Measurements from ENCODE around the gene RTN1. TPM values are rescaled to one million over a fixed set of nuclear protein-coding genes. Genes with fewer than 3 reads are reported as not detected.

Gene RTN1
- total RNA-seq, 1 experiment from 2014 or later, result 0.49 TPM

DNA sequence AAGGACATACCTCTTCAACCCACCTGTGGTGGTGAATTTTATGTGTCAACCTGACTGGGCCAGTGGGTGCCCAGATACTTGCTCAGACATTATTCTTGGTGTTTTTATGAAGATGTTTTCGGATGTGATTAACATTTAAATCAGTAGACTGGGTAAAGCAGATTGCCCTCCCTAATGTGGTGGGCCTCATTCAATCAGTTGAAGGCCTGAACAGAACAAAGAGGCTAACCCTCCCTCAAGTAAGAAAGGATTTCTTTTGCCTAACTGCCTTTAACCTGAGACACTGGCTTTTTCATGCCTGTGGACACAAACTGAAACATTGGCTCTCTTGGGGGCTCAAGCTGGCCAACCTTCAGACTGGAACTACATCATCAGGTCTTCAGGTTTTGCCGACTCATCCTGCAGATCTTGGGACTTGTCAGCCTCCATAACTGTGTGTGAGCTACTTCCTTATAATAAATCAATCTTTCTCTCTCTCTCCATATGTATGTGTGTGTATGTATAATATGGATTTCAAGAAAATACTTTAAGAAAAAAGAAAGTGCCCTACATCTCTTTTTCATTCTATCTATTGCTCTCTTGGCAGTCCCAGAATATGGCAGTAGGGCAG lies 39.4 kb downstream of the RTN1 start:
- H3K4me1 ChIP-seq, result no peaks in the 10 kb centered on the region
- no peaks in the 10 kb centered on the region for H3K36me3 ChIP-seq
- H3K9me3 ChIP-seq (replicated peaks), result no peaks in the 10 kb centered on the region
- no peaks in the 10 kb centered on the region for H3K27me3 ChIP-seq
- no peak for DNase-seq
- no peak overlapping the region for H3K27ac ChIP-seq
- no peak overlapping the region for H3K4me3 ChIP-seq

DNA sequence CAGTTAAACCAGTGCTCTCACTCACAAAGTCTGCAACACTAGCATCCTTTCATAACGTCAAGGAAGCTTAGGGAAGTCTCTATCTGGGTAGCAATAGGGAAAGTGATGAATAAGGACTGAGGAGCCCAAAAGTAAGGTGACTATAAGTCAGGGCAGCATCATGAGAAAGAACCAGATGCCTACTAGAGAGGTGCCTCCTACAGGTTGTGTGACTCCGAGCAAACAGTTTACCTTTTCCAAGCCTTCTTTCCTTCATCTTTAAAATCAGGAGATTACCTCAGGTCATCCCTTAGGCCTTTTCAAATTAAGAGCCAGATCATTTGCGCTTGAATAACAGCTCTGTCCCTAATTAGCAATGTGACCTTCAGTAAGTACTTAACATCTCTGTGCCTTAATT lies 40.2 kb downstream of the RTN1 start:
- Histone ChIP-seq H3K9me3 (replicated peaks) (no peaks in the 10 kb centered on the region), H3K4me3 (no peak overlapping the region)
- no peak for DNase-seq

DNA sequence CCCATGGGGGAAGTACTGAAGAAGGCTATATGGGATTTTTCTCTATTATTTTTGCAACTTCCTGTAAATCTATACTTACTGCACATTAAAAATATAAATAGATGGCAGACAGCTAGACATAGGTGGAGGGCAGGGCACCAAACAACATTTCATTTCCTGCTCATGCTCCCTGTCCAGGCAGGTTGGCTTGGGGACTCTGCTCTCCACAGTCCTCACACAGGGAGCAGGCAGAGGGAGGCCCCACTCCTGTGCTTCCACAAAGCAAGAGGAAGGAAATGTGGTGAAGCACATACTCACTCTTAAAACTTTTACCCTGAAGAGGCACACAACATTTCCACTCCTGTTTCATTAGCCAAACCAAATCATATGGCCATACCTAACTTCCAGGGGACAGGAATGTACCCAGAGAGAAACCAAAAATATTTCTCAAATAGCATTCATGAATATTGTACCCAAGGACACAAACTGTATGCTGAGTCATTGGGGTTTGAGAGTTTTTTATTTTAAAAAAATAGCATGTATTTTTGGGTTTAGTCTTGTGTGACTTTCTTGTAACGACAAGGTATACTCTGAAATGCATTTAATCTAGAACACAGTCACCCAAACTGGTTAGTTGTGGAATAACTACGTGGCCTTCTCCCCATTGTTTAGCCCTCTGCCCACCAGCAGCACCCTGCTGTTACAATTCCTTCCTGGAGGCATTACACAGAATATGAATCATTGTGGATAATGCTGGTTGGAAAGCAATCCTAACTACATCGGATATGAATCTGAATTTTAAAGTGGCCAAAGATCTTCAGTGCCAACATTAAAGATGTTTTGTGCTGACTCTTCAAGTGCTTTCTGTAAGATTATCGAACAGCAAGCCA lies 40.9 kb downstream of the RTN1 start:
- no peak for DNase-seq
- Histone ChIP-seq H3K9me3 (replicated peaks) (no peaks in the 10 kb centered on the region), H3K4me3 (no peak overlapping the region), H3K4me1 (no peaks in the 10 kb centered on the region), H3K27ac (no peak overlapping the region), H3K36me3 (no peaks in the 10 kb centered on the region), H3K27me3 (no peaks in the 10 kb centered on the region)

More for the DNA sequence above, 40.2 kb downstream of the RTN1 start:
- no peaks in the 10 kb centered on the region for H3K27me3 ChIP-seq
- H3K4me1 ChIP-seq, result no peaks in the 10 kb centered on the region
- H3K36me3 ChIP-seq, result no peaks in the 10 kb centered on the region
- H3K27ac ChIP-seq, result no peak overlapping the region

DNA sequence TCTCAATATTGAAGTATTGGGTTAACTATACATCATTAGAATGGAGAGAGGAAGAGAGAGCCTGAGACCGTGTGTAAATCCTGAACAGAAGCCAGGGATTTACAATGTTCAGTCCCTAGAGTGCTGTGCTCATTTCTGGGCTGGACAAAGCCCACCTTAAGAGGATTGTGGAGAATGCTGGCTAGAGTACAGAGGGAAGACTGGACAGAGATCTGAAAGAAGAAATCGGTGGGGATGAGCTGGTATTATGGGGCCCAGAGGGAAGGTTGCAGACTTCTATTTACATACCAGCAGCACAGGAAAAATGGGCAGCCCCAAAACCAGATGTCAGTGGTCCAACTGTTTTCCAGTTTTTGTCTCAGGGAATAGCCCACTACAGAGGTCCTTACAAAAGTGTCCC lies 42.3 kb downstream of the RTN1 start:
- no peaks in the 10 kb centered on the region for H3K36me3 ChIP-seq
- no peak overlapping the region for H3K4me3 ChIP-seq
- H3K27me3 ChIP-seq, result no peaks in the 10 kb centered on the region
- no peaks in the 10 kb centered on the region for H3K9me3 ChIP-seq (replicated peaks)
- no peak for DNase-seq
- no peak overlapping the region for H3K27ac ChIP-seq
- H3K4me1 ChIP-seq, result no peaks in the 10 kb centered on the region

DNA sequence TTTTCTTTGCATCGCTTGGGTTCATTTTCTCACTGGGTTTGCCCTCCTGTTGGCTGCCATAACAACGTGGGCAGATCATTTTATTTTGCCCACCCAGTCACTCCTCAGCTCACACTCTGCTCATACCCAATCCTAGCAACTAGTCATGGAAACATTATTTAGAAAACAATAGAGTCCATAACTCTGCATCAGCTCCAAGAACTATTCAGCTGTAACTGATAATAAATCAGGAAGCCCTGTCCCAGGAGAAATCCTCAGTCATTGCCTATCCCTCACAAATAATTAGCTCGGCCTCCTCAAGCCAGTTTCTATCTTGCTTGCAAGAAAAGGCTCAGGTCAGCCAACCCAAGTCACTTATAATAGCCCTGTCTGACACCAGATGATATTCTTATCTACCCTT lies 43.2 kb downstream of the RTN1 start:
- H3K9me3 ChIP-seq (replicated peaks), result no peaks in the 10 kb centered on the region
- no peaks in the 10 kb centered on the region for H3K27me3 ChIP-seq
- no peak overlapping the region for H3K27ac ChIP-seq
- no peaks in the 10 kb centered on the region for H3K4me1 ChIP-seq
- no peaks in the 10 kb centered on the region for H3K36me3 ChIP-seq
- H3K4me3 ChIP-seq, result no peak overlapping the region
- DNase-seq, result no peak

DNA sequence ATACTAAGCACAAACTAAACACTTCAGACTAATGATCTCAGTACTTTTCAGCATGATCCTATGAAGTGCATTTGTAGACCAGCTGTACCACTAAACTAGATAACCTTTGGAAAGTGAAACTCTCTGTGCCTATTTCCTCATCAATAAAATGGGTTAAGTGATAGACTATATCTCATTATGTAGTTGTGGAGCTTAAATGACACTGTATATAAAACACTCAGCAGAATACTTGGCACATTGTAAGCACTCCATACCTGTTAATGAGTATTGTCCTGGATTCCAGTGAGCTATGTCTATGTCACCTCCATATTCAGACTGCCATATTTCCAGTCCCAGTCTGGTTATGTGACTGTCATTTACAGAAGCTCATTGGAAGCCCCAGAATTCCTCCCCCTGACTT lies 44.4 kb downstream of the RTN1 start:
- DNase-seq, result no peak

DNA sequence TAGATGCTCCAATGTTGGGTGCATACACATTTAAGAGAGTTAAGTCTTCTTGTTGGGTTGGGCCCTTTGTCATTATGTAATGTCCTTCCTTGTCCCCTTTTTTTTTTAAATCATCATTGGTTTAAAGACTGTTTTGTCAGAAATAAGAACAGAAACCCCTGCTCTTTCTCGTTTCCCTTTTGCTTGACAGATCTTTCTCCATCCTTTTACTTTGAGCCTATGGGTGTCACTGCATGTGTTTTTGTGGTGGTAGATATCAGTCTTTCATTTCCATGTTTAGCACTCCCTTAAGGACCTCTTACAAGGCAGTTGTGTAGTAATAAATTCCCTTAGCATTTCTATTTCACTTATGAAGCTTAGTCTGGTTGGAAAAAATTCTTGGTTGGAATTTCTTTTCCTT lies 47.4 kb downstream of the RTN1 start:
- Histone ChIP-seq H3K4me3 (no peak overlapping the region), H3K9me3 (replicated peaks) (no peaks in the 10 kb centered on the region), H3K4me1 (no peaks in the 10 kb centered on the region), H3K27me3 (no peaks in the 10 kb centered on the region), H3K27ac (no peak overlapping the region), H3K36me3 (no peaks in the 10 kb centered on the region)
- no peak for DNase-seq

More for the DNA sequence above, 44.4 kb downstream of the RTN1 start:
- Histone ChIP-seq H3K27ac (no peak overlapping the region), H3K27me3 (no peaks in the 10 kb centered on the region), H3K4me1 (no peaks in the 10 kb centered on the region), H3K36me3 (no peaks in the 10 kb centered on the region), H3K9me3 (replicated peaks) (no peaks in the 10 kb centered on the region), H3K4me3 (no peak overlapping the region)

DNA sequence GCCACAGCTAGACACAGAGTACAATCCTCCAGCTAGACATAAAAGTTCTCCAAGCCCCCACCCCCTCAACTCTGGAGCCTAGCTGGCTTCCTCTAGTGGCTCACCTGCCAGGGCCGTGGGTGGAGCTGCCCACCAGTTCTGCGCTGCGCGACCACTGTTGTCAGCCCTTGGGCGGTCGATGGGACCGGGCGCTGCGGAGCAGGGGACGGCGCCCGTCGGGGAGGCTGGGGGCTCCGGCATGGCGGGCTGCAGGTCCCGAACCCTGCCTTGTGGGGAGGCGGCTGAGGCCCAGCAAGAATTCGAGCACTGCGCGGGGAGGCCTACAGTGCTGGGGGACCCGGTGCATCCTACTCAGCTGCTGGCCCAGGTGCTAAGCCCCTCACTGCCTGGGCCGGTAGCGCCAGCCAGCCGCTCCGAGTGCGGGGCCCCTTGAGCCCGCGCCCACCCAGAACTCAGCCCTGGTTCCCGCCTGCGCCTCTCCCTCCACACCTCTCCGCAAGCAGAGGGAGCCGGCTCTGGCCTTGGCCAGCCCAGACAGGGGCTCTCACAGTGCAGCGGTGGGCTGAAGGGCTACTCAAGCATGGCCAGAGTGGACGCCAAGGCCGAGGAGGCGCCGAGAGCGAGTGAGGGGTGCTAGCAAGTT lies 51.0 kb downstream of the RTN1 start:
- Histone ChIP-seq H3K27ac (no peak overlapping the region), H3K36me3 (no peaks in the 10 kb centered on the region), H3K9me3 (replicated peaks) (no peaks in the 10 kb centered on the region), H3K4me3 (no peak overlapping the region), H3K27me3 (no peaks in the 10 kb centered on the region), H3K4me1 (no peaks in the 10 kb centered on the region)
- DNase-seq, result no peak

DNA sequence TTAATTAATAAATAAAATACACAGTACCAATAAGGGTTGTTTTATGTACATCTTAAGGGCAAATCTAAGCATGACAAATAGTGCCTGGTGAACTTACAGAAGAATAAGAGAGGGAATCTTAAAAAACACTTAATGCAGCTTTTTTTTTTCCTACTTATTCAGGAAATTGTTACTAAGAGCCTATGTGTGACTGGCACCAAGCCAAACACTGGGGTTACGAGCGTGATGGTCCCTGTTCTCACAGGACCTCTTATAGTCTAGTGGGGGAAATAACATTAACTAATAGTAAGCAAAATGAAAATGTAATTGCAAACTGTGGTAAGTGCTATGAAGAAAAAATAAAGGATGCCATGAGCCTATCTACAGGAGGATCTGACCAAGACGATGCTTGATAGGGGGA lies 53.6 kb downstream of the RTN1 start:
- no peaks in the 10 kb centered on the region for H3K4me1 ChIP-seq
- DNase-seq, result peak in 1 of 2 experiments; percentile 1
- H3K27ac ChIP-seq, result no peak overlapping the region
- H3K9me3 ChIP-seq (replicated peaks), result no peaks in the 10 kb centered on the region
- no peaks in the 10 kb centered on the region for H3K36me3 ChIP-seq
- H3K4me3 ChIP-seq, result no peak overlapping the region
- H3K27me3 ChIP-seq, result no peaks in the 10 kb centered on the region

DNA sequence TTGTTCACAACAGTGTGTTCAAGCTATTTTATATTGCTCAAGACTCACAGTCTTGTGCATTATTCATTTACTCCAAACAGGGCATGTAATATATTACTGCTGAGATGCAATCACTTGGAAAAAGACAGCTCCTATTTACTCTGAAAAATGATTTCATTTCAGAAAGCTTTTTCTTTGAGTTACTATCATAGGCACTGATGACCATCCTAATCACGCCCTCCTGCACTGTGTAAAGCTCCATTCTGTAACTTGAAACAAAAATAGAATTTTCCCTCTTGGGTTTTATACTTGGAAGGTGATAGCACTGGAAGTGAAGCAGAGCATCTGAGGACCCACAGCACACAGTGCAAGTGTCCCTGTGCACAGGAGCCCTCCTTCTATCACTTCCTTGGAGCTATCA lies 55.6 kb downstream of the RTN1 start:
- Histone ChIP-seq H3K4me3 (no peak overlapping the region), H3K36me3 (no peaks in the 10 kb centered on the region), H3K9me3 (replicated peaks) (no peaks in the 10 kb centered on the region), H3K27ac (no peak overlapping the region), H3K4me1 (no peaks in the 10 kb centered on the region), H3K27me3 (no peaks in the 10 kb centered on the region)
- no peak for DNase-seq

DNA sequence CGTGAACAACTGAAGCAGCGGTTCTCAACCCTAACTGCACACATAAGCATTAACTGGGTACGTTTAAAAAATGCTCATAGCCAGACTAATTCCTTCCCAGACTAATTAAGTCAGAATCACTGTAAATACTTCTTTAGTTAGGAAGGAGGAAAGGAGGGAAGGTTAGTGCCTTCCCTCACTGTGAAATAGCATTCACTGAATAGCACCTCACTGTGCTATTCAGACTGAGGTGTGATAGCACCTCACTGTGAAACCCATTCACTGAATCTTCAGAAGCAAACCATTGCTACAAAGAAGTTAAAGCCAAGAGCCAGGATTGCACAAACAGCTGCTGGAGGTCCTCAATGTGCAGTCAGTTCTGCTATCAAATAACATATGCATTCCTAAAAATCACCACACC lies 58.8 kb downstream of the RTN1 start:
- Histone ChIP-seq H3K27me3 (no peaks in the 10 kb centered on the region), H3K9me3 (replicated peaks) (no peaks in the 10 kb centered on the region), H3K27ac (no peak overlapping the region), H3K4me1 (no peaks in the 10 kb centered on the region), H3K36me3 (no peaks in the 10 kb centered on the region), H3K4me3 (no peak overlapping the region)
- peak in 1 of 2 experiments; percentile 16 for DNase-seq

DNA sequence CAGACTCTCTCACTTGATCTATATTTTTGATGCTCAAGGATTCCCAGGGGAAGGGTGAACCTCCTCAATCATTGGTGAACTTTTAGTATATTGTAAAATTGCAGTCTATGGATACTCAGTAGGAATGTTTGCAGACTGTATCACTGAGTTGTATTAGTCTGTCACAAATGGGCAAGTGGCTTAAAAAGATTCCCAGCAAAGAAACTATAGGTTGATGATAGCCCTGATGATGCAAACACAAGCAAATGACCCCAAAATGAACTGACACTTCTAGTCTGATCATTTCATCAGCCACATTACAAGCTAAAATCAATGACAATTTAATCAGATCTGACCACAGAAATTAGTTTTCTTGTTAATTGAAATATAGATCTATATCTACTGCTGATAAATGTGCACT lies 59.5 kb downstream of the RTN1 start:
- Histone ChIP-seq H3K36me3 (no peaks in the 10 kb centered on the region), H3K4me1 (no peaks in the 10 kb centered on the region)
- no peak for DNase-seq

DNA sequence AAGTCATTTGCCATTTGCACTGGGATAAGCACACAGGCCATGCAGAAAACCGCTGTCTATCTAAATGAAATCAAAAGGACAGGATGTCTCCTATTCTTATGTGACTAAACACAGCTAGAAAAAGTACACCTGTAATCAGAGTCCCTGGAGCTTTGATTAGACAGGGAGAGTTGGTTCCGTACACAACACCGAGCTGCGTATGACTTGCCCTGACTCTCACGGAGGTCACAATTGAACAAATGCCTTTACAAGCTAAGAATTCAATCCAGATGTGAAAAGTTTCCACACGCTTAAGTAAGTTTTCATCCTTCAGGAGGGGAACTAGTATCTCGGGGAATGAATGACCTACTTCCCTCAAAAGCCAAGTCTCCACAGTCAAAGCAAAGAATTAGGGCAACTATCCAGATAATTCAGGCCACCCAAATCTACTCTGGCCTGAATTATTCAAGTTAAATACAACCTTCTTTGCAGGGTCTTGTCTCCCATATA lies 67.5 kb downstream of the RTN1 start:
- Histone ChIP-seq H3K27me3 (no peaks in the 10 kb centered on the region), H3K27ac (no peak overlapping the region), H3K4me3 (no peak overlapping the region), H3K36me3 (no peaks in the 10 kb centered on the region), H3K9me3 (replicated peaks) (no peaks in the 10 kb centered on the region), H3K4me1 (no peaks in the 10 kb centered on the region)
- no peak for DNase-seq

More for the DNA sequence above, 59.5 kb downstream of the RTN1 start:
- Histone ChIP-seq H3K9me3 (replicated peaks) (no peaks in the 10 kb centered on the region), H3K27me3 (no peaks in the 10 kb centered on the region), H3K4me3 (no peak overlapping the region), H3K27ac (no peak overlapping the region)

DNA sequence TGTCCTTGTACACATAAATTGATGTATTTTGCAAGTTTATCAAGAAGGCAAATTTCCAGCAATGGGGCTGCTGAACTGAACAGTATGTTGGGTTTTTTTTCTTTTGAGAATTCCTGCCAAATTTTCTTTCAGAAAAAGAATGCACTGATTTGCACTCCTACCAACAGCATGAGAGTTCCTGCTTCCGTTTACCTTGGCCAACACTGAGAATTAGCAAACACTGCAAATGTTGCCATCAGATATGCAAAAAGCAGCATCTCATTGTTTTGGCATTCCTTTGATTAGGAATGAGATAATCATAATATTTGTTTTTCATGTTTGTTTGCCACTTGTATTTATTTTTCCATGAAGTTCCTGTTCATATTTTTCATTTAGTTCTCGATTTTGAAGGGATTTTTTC lies 82.4 kb downstream of the RTN1 start:
- Histone ChIP-seq H3K9me3 (replicated peaks) (no peaks in the 10 kb centered on the region), H3K27me3 (0 out of 2 replicates have a peak, but pooled peaks cover 4% of the 10 kb centered on the region)

DNA sequence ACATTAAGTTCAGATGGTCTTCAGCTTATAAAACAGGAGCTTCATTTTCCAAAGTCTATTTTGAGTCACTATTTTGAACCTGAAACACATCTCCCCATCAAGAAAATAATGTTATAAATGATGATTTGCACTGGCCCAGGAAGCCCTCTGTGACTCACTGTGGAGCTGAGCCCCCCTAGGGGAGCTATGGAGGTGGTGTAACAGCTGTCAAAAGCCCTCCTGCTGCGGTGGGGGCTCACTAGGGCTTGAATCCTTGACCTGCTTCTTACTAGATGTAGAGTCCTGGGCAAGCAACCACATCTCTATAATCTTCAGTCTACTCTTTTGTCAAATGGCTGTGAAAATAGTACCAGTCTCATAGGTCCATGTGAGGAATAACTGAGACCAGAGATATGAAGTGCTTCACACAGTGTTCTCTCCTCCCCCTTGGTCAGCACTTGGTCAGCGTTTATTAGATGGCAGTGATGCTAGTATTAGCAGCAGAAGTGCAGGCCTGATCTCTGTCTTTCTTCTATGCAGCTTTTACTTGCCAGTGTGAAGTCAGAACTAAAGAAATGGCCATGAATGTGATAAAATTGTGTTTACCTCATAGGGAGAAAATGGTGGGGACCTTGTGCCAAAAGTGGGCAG lies 83.4 kb downstream of the RTN1 start:
- Histone ChIP-seq H3K4me1 (no peaks in the 10 kb centered on the region; the same call in 1 of the 2 replicates), H3K36me3 (no peaks in the 10 kb centered on the region), H3K27me3 (0 out of 2 replicates have a peak, but pooled peaks cover 4% of the 10 kb centered on the region), H3K9me3 (replicated peaks) (no peaks in the 10 kb centered on the region), H3K4me3 (no peak overlapping the region), H3K27ac (no peak overlapping the region)
- peak; percentile 15 to 29 for DNase-seq

More for the DNA sequence above, 82.4 kb downstream of the RTN1 start:
- Histone ChIP-seq H3K27ac (no peak overlapping the region), H3K36me3 (no peaks in the 10 kb centered on the region), H3K4me3 (no peak overlapping the region), H3K4me1 (no peaks in the 10 kb centered on the region; the same call in 1 of the 2 replicates)
- no peak for DNase-seq

Measured in SJCRH30 (cell line).